Right lobe of liver (tissue), 4 donors: ENCODE results near the gene TXNDC16.

Source experiments
- POLR2A ChIP-seq: fragments of 450-650 bp; IDR thresholded peaks from one replicate; pipeline ENCODE4 v1.6.1; 2017; ENCODE audit warnings: antibody characterized with exemption, mild to moderate bottlenecking
- TF ChIP-seq, protein P1 (sequence below), 4 donors: fragments of 200-600 bp in 3 of 4; fragments of 450-650 bp in 1 of 4; IDR thresholded peaks; one replicate each; pipeline versions ENCODE4 v1.5.1 to v1.8.0; 2016 to 2022; ENCODE audit warnings: antibody characterized with exemption in 4 of 4, mild to moderate bottlenecking in 2 of 4
- donor health status: DM: no; HTN: no; CAD: no.
- donor health status: DM: no; HTN: no; CAD: no.
- donor health status: DM: no; HTN: yes; CAD: no.

GRCh38 chr14:52590318-52590717 lies 38.0 kb upstream of the TXNDC16 start:
- TF ChIP-seq, protein P1, sequence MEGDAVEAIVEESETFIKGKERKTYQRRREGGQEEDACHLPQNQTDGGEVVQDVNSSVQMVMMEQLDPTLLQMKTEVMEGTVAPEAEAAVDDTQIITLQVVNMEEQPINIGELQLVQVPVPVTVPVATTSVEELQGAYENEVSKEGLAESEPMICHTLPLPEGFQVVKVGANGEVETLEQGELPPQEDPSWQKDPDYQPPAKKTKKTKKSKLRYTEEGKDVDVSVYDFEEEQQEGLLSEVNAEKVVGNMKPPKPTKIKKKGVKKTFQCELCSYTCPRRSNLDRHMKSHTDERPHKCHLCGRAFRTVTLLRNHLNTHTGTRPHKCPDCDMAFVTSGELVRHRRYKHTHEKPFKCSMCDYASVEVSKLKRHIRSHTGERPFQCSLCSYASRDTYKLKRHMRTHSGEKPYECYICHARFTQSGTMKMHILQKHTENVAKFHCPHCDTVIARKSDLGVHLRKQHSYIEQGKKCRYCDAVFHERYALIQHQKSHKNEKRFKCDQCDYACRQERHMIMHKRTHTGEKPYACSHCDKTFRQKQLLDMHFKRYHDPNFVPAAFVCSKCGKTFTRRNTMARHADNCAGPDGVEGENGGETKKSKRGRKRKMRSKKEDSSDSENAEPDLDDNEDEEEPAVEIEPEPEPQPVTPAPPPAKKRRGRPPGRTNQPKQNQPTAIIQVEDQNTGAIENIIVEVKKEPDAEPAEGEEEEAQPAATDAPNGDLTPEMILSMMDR (IDR thresholded peaks at IDR 0.05), result no peak
- no peak for TF ChIP-seq POLR2A
